GM23338 (cell line): ENCODE data around the gene CRAMP1.

Experiments
- EZH2phosphoT487 ChIP-seq: fragments of 200-600 bp; sonication (generic); IDR thresholded peaks from one replicate; pipeline ENCODE4 v1.8.1; 2018; ENCODE audit warnings: antibody characterized with exemption; ENCODE audit not compliant: unreplicated experiment
- POLR2AphosphoS5 ChIP-seq: IDR thresholded peaks from 2 replicates; pipeline ENCODE4 v1.6.1; 2016; ENCODE audit warnings: antibody characterized with exemption, low read depth
- TF ChIP-seq, protein P1 (sequence below), 2 experiments: fragments of 200-600 bp in 1 of 2; sonication (generic) in 1 of 2; conservative IDR thresholded peaks; 2 replicates each; pipeline versions ENCODE4 v1.5.1 to v1.6.1; 2016 to 2017; ENCODE audit warnings: antibody characterized with exemption in 2 of 2, low read depth in 2 of 2, mild to moderate bottlenecking in 2 of 2, moderate library complexity in 1 of 2
- TF ChIP-seq, protein P2 (sequence below): IDR thresholded peaks from one replicate; pipeline ENCODE4 v1.6.1; 2018; ENCODE audit warnings: antibody characterized with exemption; ENCODE audit not compliant: unreplicated experiment
- TF ChIP-seq, protein P3 (sequence below): IDR thresholded peaks from 2 replicates; pipeline ENCODE4 v1.6.1; 2016; ENCODE audit warnings: antibody characterized with exemption

DNA sequence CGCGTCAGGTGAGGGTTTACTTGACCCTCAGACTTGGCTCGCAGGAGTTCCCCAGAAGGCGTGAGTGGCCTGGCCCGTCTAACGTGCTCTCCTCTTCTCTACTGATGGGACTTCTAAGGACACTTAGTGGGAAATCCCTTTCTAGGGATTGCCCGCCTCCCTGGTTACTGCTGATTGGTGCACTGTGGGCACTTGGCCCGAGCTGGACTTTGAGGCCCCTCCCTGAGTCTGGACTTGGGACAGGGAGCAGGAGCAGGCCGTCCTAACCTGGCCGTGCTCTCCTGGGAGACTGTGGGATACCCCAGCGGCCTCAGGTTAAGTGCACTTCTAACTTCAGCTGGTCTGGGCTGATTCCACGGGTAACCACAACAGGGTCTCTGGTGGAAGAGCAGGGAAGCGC is 15.0 kb upstream of the CRAMP1 start:
- TF ChIP-seq, protein P1, sequence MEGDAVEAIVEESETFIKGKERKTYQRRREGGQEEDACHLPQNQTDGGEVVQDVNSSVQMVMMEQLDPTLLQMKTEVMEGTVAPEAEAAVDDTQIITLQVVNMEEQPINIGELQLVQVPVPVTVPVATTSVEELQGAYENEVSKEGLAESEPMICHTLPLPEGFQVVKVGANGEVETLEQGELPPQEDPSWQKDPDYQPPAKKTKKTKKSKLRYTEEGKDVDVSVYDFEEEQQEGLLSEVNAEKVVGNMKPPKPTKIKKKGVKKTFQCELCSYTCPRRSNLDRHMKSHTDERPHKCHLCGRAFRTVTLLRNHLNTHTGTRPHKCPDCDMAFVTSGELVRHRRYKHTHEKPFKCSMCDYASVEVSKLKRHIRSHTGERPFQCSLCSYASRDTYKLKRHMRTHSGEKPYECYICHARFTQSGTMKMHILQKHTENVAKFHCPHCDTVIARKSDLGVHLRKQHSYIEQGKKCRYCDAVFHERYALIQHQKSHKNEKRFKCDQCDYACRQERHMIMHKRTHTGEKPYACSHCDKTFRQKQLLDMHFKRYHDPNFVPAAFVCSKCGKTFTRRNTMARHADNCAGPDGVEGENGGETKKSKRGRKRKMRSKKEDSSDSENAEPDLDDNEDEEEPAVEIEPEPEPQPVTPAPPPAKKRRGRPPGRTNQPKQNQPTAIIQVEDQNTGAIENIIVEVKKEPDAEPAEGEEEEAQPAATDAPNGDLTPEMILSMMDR (conservative IDR thresholded peaks at IDR 0.05; ENCODE audit: low read depth in 2 of 2), result no peak
- TF ChIP-seq, protein P2, sequence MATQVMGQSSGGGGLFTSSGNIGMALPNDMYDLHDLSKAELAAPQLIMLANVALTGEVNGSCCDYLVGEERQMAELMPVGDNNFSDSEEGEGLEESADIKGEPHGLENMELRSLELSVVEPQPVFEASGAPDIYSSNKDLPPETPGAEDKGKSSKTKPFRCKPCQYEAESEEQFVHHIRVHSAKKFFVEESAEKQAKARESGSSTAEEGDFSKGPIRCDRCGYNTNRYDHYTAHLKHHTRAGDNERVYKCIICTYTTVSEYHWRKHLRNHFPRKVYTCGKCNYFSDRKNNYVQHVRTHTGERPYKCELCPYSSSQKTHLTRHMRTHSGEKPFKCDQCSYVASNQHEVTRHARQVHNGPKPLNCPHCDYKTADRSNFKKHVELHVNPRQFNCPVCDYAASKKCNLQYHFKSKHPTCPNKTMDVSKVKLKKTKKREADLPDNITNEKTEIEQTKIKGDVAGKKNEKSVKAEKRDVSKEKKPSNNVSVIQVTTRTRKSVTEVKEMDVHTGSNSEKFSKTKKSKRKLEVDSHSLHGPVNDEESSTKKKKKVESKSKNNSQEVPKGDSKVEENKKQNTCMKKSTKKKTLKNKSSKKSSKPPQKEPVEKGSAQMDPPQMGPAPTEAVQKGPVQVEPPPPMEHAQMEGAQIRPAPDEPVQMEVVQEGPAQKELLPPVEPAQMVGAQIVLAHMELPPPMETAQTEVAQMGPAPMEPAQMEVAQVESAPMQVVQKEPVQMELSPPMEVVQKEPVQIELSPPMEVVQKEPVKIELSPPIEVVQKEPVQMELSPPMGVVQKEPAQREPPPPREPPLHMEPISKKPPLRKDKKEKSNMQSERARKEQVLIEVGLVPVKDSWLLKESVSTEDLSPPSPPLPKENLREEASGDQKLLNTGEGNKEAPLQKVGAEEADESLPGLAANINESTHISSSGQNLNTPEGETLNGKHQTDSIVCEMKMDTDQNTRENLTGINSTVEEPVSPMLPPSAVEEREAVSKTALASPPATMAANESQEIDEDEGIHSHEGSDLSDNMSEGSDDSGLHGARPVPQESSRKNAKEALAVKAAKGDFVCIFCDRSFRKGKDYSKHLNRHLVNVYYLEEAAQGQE, result no peak
- TF ChIP-seq EZH2phosphoT487, result no peak
- TF ChIP-seq, protein P3, sequence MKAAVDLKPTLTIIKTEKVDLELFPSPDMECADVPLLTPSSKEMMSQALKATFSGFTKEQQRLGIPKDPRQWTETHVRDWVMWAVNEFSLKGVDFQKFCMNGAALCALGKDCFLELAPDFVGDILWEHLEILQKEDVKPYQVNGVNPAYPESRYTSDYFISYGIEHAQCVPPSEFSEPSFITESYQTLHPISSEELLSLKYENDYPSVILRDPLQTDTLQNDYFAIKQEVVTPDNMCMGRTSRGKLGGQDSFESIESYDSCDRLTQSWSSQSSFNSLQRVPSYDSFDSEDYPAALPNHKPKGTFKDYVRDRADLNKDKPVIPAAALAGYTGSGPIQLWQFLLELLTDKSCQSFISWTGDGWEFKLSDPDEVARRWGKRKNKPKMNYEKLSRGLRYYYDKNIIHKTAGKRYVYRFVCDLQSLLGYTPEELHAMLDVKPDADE, result no peak
- TF ChIP-seq POLR2AphosphoS5, result no peak
